NK-92 treated with Interleukin-12 subunit alpha and Interleukin-12 subunit beta, amount 100 ng/mL, for 24 hours (cell line): ENCODE data around the gene KCNJ4.
"Not testable (repeated sequence)": the region's sequence is repeated elsewhere in the genome, so short reads cannot be mapped to it uniquely, and the experiment has no call there.

Experiments used
- DNase-seq: peaks from one replicate; lab custom pipeline; 2025; lab: John Stamatoyannopoulos, UW

Gene KCNJ4

GRCh38 chr22:38470179-38470578, 15.2 kb upstream of the KCNJ4 start:
- not testable (repeated sequence) for DNase-seq

- DNase-seq, result no peak
These were observed 14.3 kb upstream of the KCNJ4 start for GRCh38 chr22:38469306-38469781.

GRCh38 chr22:38468443-38469305, 13.7 kb upstream of the KCNJ4 start:
- no peak for DNase-seq

- DNase-seq, result no peak
These were observed 13.0 kb upstream of the KCNJ4 start, which contains the start of gene KDELR3 for GRCh38 chr22:38467904-38468442. TSS of gene KDELR3 (plus strand) at chr22:38468096. CDS start at chr22:38468234, 138 bp downstream.

GRCh38 chr22:38467438-38467903, 12.5 kb upstream of the KCNJ4 start:
- DNase-seq, result no peak

- DNase-seq, result no peak
These were observed 10.9 kb upstream of the KCNJ4 start for GRCh38 chr22:38465673-38466490.

GRCh38 chr22:38464992-38465672, 10.1 kb upstream of the KCNJ4 start:
- DNase-seq, result no peak

- no peak for DNase-seq
These were observed 8.2 kb upstream of the KCNJ4 start for GRCh38 chr22:38462960-38463784.

GRCh38 chr22:38461414-38462081, 6.5 kb upstream of the KCNJ4 start:
- DNase-seq, result no peak

GRCh38 chr22:38461057-38461413, 6.0 kb upstream of the KCNJ4 start:
- DNase-seq, result no peak

GRCh38 chr22:38460426-38460840, 5.4 kb upstream of the KCNJ4 start:
- no peak for DNase-seq

- no peak for DNase-seq
These were observed 2.1 kb upstream of the KCNJ4 start for GRCh38 chr22:38456841-38457699.

GRCh38 chr22:38456272-38456835, 1.4 kb upstream of the KCNJ4 start:
- DNase-seq, result no peak

- DNase-seq, result no peak
These were observed 702 bp upstream of the KCNJ4 start for GRCh38 chr22:38455530-38456271.

- DNase-seq, result no peak
These were observed 485 bp downstream of the KCNJ4 start for GRCh38 chr22:38454353-38455075.

GRCh38 chr22:38453996-38454352, 1.0 kb downstream of the KCNJ4 start:
- no peak for DNase-seq

GRCh38 chr22:38453066-38453672, 1.8 kb downstream of the KCNJ4 start:
- DNase-seq, result no peak
